H9 (cell line): ENCODE measurements around the gene PARL. TPM values are rescaled to one million over a fixed set of nuclear protein-coding genes. Genes with fewer than 3 reads are reported as not detected.

Experiments
- DNase-seq: peaks from one replicate; pipeline ENCODE4 v3.0.0-alpha.2; 2017
- H2AFZ ChIP-seq: one replicate; pipeline ENCODE4 v1.6.1; 2013; ENCODE audit warnings: mild to moderate bottlenecking, low read length, control low read depth, moderate library complexity
- H2AK5ac ChIP-seq: 2 replicates; pipeline ENCODE4 v1.6.1; 2013; ENCODE audit warnings: low read length, control low read depth, mixed read lengths; ENCODE audit not compliant: insufficient read length
- H2BK120ac ChIP-seq: one replicate; pipeline ENCODE4 v1.6.1; 2013; ENCODE audit warnings: low read depth, mild to moderate bottlenecking, low read length, control low read depth, inconsistent platforms; ENCODE audit not compliant: poor library complexity, severe bottlenecking
- H2BK12ac ChIP-seq: 2 replicates; pipeline ENCODE4 v1.6.1; 2013; ENCODE audit warnings: low read length, control low read depth, mixed read lengths, low read depth; ENCODE audit not compliant: insufficient read length
- H2BK15ac ChIP-seq: 2 replicates; pipeline ENCODE4 v1.6.1; 2013; ENCODE audit warnings: low read depth, low read length, control low read depth
- H2BK20ac ChIP-seq: one replicate; pipeline ENCODE4 v1.6.1; 2013; ENCODE audit warnings: low read depth, mild to moderate bottlenecking, low read length, control low read depth, inconsistent platforms; ENCODE audit not compliant: poor library complexity, severe bottlenecking
- H2BK5ac ChIP-seq: 2 replicates; pipeline ENCODE4 v1.6.1; 2013; ENCODE audit warnings: low read length, control low read depth, mixed read lengths; ENCODE audit not compliant: insufficient read length
- H3K14ac ChIP-seq: 2 replicates; pipeline ENCODE4 v1.6.1; 2013; ENCODE audit warnings: low read length, control low read depth; ENCODE audit not compliant: insufficient read depth
- H3K18ac ChIP-seq: 2 replicates; pipeline ENCODE4 v1.6.1; 2013; ENCODE audit warnings: low read depth, mild to moderate bottlenecking, mixed read lengths, low read length, control low read depth; ENCODE audit not compliant: insufficient read length
- H3K23ac ChIP-seq: 2 replicates; pipeline ENCODE4 v1.6.1; 2013; ENCODE audit warnings: low read length, control low read depth, mixed read lengths, low read depth; ENCODE audit not compliant: insufficient read length
- H3K23me2 ChIP-seq: 2 replicates; pipeline ENCODE4 v1.6.1; 2013; ENCODE audit warnings: low read depth, mild to moderate bottlenecking, mixed read lengths, low read length, control low read depth; ENCODE audit not compliant: insufficient read length, poor library complexity, severe bottlenecking
- H3K27ac ChIP-seq: 2 replicates; pipeline ENCODE4 v1.5.1; 2013; ENCODE audit warnings: low read length, control low read depth, mixed read lengths, low read depth; ENCODE audit not compliant: insufficient read length
- H3K27me3 ChIP-seq: 2 replicates; pipeline ENCODE4 v1.6.1; 2013; ENCODE audit warnings: low read length, control low read depth, inconsistent platforms; ENCODE audit not compliant: insufficient read depth
- H3K4ac ChIP-seq: 2 replicates; pipeline ENCODE4 v1.6.1; 2013; ENCODE audit warnings: low read depth, mild to moderate bottlenecking, control low read depth, inconsistent platforms, low read length, moderate library complexity
- H3K4me1 ChIP-seq: 2 replicates; pipeline ENCODE4 v1.6.1; 2013; ENCODE audit warnings: low read length, control low read depth, inconsistent platforms; ENCODE audit not compliant: insufficient read depth
- H3K4me2 ChIP-seq: 2 replicates; pipeline ENCODE4 v1.6.1; 2013; ENCODE audit warnings: low read length, control low read depth, mixed read lengths; ENCODE audit not compliant: insufficient read length, insufficient read depth
- H3K56ac ChIP-seq: 2 replicates; pipeline ENCODE4 v1.6.1; 2013; ENCODE audit warnings: low read depth, mild to moderate bottlenecking, mixed read lengths, low read length, control low read depth; ENCODE audit not compliant: insufficient read length
- H3K79me1 ChIP-seq: 2 replicates; pipeline ENCODE4 v1.6.1; 2013; ENCODE audit warnings: low read depth, mild to moderate bottlenecking, moderate library complexity, low read length, control low read depth, inconsistent platforms; ENCODE audit not compliant: insufficient read depth, poor library complexity, severe bottlenecking
- H3K79me2 ChIP-seq: 2 replicates; pipeline ENCODE4 v1.6.1; 2013; ENCODE audit warnings: low read length, control low read depth, inconsistent platforms; ENCODE audit not compliant: insufficient read depth
- H3K9ac ChIP-seq: 2 replicates; pipeline ENCODE4 v1.6.1; 2013; ENCODE audit warnings: low read length, control low read depth, mixed read lengths; ENCODE audit not compliant: insufficient read length; ENCODE audit errors: extremely low read depth
- H3K9me3 ChIP-seq: one replicate; pipeline ENCODE4 v1.6.1; 2013; ENCODE audit warnings: low read depth, low read length, inconsistent platforms; ENCODE audit not compliant: control insufficient read depth
- H3T11ph ChIP-seq: one replicate; pipeline ENCODE4 v1.6.1; 2013; ENCODE audit warnings: mild to moderate bottlenecking, low read length, control low read depth, inconsistent platforms
- H4K20me1 ChIP-seq: one replicate; pipeline ENCODE4 v1.6.1; 2013; ENCODE audit not compliant: control insufficient read depth, insufficient read length, insufficient read depth
- H4K5ac ChIP-seq: 2 replicates; pipeline ENCODE4 v1.6.1; 2013; ENCODE audit warnings: low read depth, mild to moderate bottlenecking, mixed read lengths, low read length, control low read depth; ENCODE audit not compliant: insufficient read length
- H4K8ac ChIP-seq: replicated peaks from 2 replicates; pipeline ENCODE4 v1.6.1; 2013; ENCODE audit warnings: low read length, control low read depth, mixed read lengths, low read depth; ENCODE audit not compliant: insufficient read length
- H4K91ac ChIP-seq: 2 replicates; pipeline ENCODE4 v1.6.1; 2013; ENCODE audit warnings: low read depth, mild to moderate bottlenecking, moderate library complexity, mixed read lengths, low read length, control low read depth; ENCODE audit not compliant: insufficient read length
- H3K27ac Mint-ChIP-seq, 3 experiments: 2 replicates in 2 of 3; 3 replicates in 1 of 3; pipeline ENCODE4 v1.8.0; 2020 to 2021; ENCODE audit warnings: mixed read lengths in 3 of 3, mild to moderate bottlenecking in 1 of 3, moderate library complexity in 1 of 3
- H3K27me3 Mint-ChIP-seq: 2 replicates; pipeline ENCODE4 v1.8.0; 2021; ENCODE audit warnings: low read depth, mild to moderate bottlenecking, moderate library complexity, mixed read lengths
- H3K36me3 Mint-ChIP-seq, 3 experiments: 2 replicates in 2 of 3; 3 replicates in 1 of 3; pipeline ENCODE4 v1.8.0; 2020 to 2021; ENCODE audit warnings: low read depth in 3 of 3, mixed read lengths in 3 of 3; ENCODE audit not compliant: insufficient read depth in 1 of 3
- H3K4me1 Mint-ChIP-seq, 2 experiments: 2 replicates each; pipeline ENCODE4 v1.8.0; 2020; ENCODE audit warnings: mixed read lengths in 2 of 2
- H3K4me3 Mint-ChIP-seq, 2 experiments: 2 replicates in 1 of 2; 3 replicates in 1 of 2; pipeline ENCODE4 v1.8.0; 2020 to 2021; ENCODE audit warnings: mild to moderate bottlenecking in 2 of 2, mixed read lengths in 2 of 2, moderate library complexity in 1 of 2
- H3K9me3 Mint-ChIP-seq, 2 experiments: 2 replicates in 1 of 2; 3 replicates in 1 of 2; pipeline ENCODE4 v1.8.0; 2020; ENCODE audit warnings: mild to moderate bottlenecking in 2 of 2, mixed read lengths in 2 of 2, moderate library complexity in 1 of 2
- WGBS: extraction: QIAGEN DNeasy Blood & Tissue Kit; methylation state at CpG from one replicate; pipeline ENCODE4 v1.1.7; 2013; ENCODE audit warnings: missing lambda C conversion rate, low lambda C conversion rate, mixed read lengths; ENCODE audit not compliant: insufficient read length; ENCODE audit errors: extremely low coverage; 5-methylcytosine and 5-hydroxymethylcytosine counted together
- total RNA-seq: library from RNA; stranded (reverse); gene quantifications from 2 replicates; pipeline ENCODE4 v1.2.1, GENCODE V29; 2021
- TF ChIP-seq, protein P1 (sequence below): fragments of 200-600 bp; sonication (generic); conservative IDR thresholded peaks from 3 replicates; pipeline ENCODE4 v1.8.0; 2021; ENCODE audit warnings: antibody characterized with exemption, mild to moderate bottlenecking

The PARL gene
- total RNA-seq, 1 experiment from 2014 or later = 94.5 TPM

DNA sequence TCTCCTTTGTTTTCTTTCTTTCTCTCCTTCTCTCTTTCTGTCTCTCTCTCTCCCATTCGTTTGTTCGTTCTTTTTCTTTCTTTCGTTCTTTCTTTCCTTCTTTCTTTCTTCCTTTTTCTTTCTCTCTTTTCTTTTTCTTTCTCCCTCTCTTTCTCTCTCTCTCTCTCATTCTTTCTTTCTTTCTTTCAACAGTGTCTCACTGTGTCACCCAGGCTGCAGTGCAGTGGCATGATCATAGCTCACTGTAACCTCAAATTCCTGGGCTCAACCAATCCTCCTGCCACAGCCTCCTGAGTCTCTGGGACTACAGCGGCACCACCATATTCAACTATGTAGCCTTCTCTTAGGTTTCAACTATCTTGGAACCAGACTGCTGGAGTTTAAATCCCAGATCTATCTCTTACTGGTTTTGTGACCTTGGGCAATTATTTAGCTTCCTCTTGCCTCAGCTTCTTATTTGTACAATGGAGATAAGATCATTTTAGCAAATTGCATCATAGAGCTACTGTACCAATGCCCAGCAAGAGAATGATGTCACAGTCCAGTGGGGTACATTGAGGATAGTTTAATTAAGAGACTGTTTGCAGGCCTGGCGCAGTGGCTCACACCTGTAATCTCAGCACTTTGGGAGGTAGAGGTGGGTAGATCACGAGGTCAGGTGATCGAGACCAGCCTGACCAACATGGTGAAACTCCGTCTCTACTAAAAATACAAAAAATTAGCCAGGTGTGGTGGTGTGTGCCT, 27.3 kb upstream of the PARL start:
- Mint-ChIP-seq H3K36me3 (no peaks in the 10 kb centered on the region), H3K4me1 (peaks cover 7 to 19% of the 10 kb centered on the region in 2 experiments), H3K27ac (no peak overlapping the region; a peak in 2 of 7 replicates), H3K9me3 (no peaks in the 10 kb centered on the region), H3K27me3 (no peaks in the 10 kb centered on the region; the same call in 1 of the 2 replicates), H3K4me3 (no peak overlapping the region)
- TF ChIP-seq, protein P1, sequence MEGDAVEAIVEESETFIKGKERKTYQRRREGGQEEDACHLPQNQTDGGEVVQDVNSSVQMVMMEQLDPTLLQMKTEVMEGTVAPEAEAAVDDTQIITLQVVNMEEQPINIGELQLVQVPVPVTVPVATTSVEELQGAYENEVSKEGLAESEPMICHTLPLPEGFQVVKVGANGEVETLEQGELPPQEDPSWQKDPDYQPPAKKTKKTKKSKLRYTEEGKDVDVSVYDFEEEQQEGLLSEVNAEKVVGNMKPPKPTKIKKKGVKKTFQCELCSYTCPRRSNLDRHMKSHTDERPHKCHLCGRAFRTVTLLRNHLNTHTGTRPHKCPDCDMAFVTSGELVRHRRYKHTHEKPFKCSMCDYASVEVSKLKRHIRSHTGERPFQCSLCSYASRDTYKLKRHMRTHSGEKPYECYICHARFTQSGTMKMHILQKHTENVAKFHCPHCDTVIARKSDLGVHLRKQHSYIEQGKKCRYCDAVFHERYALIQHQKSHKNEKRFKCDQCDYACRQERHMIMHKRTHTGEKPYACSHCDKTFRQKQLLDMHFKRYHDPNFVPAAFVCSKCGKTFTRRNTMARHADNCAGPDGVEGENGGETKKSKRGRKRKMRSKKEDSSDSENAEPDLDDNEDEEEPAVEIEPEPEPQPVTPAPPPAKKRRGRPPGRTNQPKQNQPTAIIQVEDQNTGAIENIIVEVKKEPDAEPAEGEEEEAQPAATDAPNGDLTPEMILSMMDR = no peak
- H3K14ac ChIP-seq = no peak overlapping the region
- H4K5ac ChIP-seq = no peak overlapping the region
- H3K23ac ChIP-seq = no peak overlapping the region
- H2BK12ac ChIP-seq = no peak overlapping the region
- H2BK20ac ChIP-seq = no peak overlapping the region
- H3K27me3 ChIP-seq = no peaks in the 10 kb centered on the region
- whole genome bisulfite sequencing = no CpG with 5 or more reads among the region's 8 CpGs
- no peak overlapping the region for H3K4me2 ChIP-seq
- no peaks in the 10 kb centered on the region for H4K20me1 ChIP-seq
- DNase-seq = no peak
- peaks cover 3% of the 10 kb centered on the region; the same call in 1 of the 2 replicates for H3K4me1 ChIP-seq
- H3K23me2 ChIP-seq = no peaks in the 10 kb centered on the region
- H2BK5ac ChIP-seq = no peak overlapping the region
- no peak overlapping the region for H4K8ac ChIP-seq
- H2AFZ ChIP-seq = no peak overlapping the region
- no peak overlapping the region for H3K56ac ChIP-seq
- no peak overlapping the region for H3T11ph ChIP-seq
- H3K79me1 ChIP-seq = no peaks in the 10 kb centered on the region
- no peak overlapping the region for H2BK120ac ChIP-seq
- H3K18ac ChIP-seq = no peak overlapping the region
- H3K9ac ChIP-seq = no peak overlapping the region
- H4K91ac ChIP-seq = no peak overlapping the region
- no peak overlapping the region for H2BK15ac ChIP-seq
- H3K27ac ChIP-seq = no peak overlapping the region
- no peaks in the 10 kb centered on the region for H3K79me2 ChIP-seq
- H3K4ac ChIP-seq = no peak overlapping the region
- H3K9me3 ChIP-seq = no peaks in the 10 kb centered on the region
- H2AK5ac ChIP-seq = no peak overlapping the region
